A549 (cell line): Measurements from ENCODE around the gene AFAP1. TPM values are rescaled to one million over a fixed set of nuclear protein-coding genes. Genes with fewer than 3 reads are reported as not detected.

ENCODE experiments used
- ATAC-seq, 2 experiments: fragments of 200-7000 bp in 1 of 2; fragments of >200 bp in 1 of 2; cut with Nextera tagmentation in 1 of 2; cut with Tn5 transposase in 1 of 2; 3 replicates each; pipeline versions ENCODE4 v1.8.0 to v1.9.1; 2018 to 2020; ENCODE audit warnings: mild to moderate bottlenecking in 1 of 2, moderate library complexity in 1 of 2
- CTCF ChIA-PET: fragments of 300-600 bp; sonication (Branson Sonifier 250); formaldehyde crosslinking; extraction: SDS; loops from one replicate; lab custom pipeline; 2021; ENCODE audit warnings: antibody characterized with exemption, inconsistent platforms; lab: Yijun Ruan, JAX
- POLR2A ChIA-PET: fragments of 350-600 bp; formaldehyde crosslinking; extraction: SDS; loops from one replicate; lab custom pipeline; 2021; ENCODE audit warnings: antibody characterized with exemption, inconsistent platforms; lab: Yijun Ruan, JAX
- DNase-seq, 2 experiments: peaks; one replicate each; pipeline versions ENCODE4 v3.0.0 to v3.0.0-alpha.2; 2011 to 2016; ENCODE audit warnings: low read depth in 1 of 2, low spot score in 1 of 2
- FAIRE-seq: peaks from 2 replicates; lab custom pipeline; 2011; peaks lifted over from hg19 to GRCh38; lab: Jason Lieb, UNC
- H3K27ac ChIP-seq, 2 experiments: fragments of >200 bp; sonication (Bioruptor Twin); formaldehyde crosslinking; 3 replicates each; pipeline ENCODE4 v1.5.1; 2016 to 2017
- H3K4me1 ChIP-seq: fragments of >200 bp; sonication (Bioruptor Twin); formaldehyde crosslinking; 3 replicates; pipeline ENCODE4 v1.6.1; 2016
- H3K4me2 ChIP-seq: fragments of >200 bp; sonication (Bioruptor Twin); formaldehyde crosslinking; 3 replicates; pipeline ENCODE4 v1.6.1; 2016
- H3K4me3 ChIP-seq: fragments of >200 bp; sonication (Bioruptor Twin); formaldehyde crosslinking; 3 replicates; pipeline ENCODE4 v1.5.1; 2016
- H3K9me3 ChIP-seq: fragments of >200 bp; sonication (Bioruptor Twin); formaldehyde crosslinking; 3 replicates; pipeline ENCODE4 v1.6.1; 2016
- BCL3 ChIP-seq: fragments of >200 bp; sonication (Bioruptor Twin); formaldehyde crosslinking; IDR thresholded peaks from 3 replicates; pipeline ENCODE4 v1.6.1; 2016
- BHLHE40 ChIP-seq: IDR thresholded peaks from 2 replicates; pipeline ENCODE4 v1.6.1; 2012; ENCODE audit warnings: low read depth, low read length, inconsistent platforms
- CBX2 ChIP-seq: fragments of 200-600 bp; sonication (generic); IDR thresholded peaks from 2 replicates; pipeline ENCODE4 v1.6.1; 2016; ENCODE audit warnings: low read depth, mild to moderate bottlenecking, borderline replicate concordance
- CTCF ChIP-seq: fragments of >200 bp; sonication (Bioruptor Twin); formaldehyde crosslinking; IDR thresholded peaks from 3 replicates; pipeline ENCODE4 v1.5.1; 2016
- E2F6 ChIP-seq: IDR thresholded peaks from 2 replicates; pipeline ENCODE4 v1.6.1; 2012; ENCODE audit warnings: low read depth, borderline replicate concordance
- FOSB ChIP-seq: fragments of 250-450 bp; sonication (Bioruptor Pico); IDR thresholded peaks from 2 replicates; pipeline ENCODE4 v1.5.0; 2020; ENCODE audit warnings: mild to moderate bottlenecking, moderate library complexity
- GATA3 ChIP-seq: IDR thresholded peaks from 2 replicates; pipeline ENCODE4 v1.6.1; 2012; ENCODE audit warnings: borderline replicate concordance
- JUN ChIP-seq, 2 experiments: fragments of >200 bp; sonication (Bioruptor Twin); formaldehyde crosslinking; IDR thresholded peaks; 2 replicates in 1 of 2; 3 replicates in 1 of 2; pipeline ENCODE4 v1.6.1; 2016 to 2017
- MYC ChIP-seq: IDR thresholded peaks from 2 replicates; pipeline ENCODE4 v1.6.1; 2012; ENCODE audit warnings: mild to moderate bottlenecking, inconsistent platforms, low read length, improper control_type of control experiment, borderline replicate concordance
- NFE2L2 ChIP-seq: fragments of 150-350 bp; conservative IDR thresholded peaks from 2 replicates; pipeline ENCODE4 v1.6.1; 2014; ENCODE audit warnings: low read length
- NPAS2 ChIP-seq: fragments of 250-450 bp; sonication (Bioruptor Pico); IDR thresholded peaks from 2 replicates; pipeline ENCODE4 v1.8.0; 2022; ENCODE audit warnings: mild to moderate bottlenecking, moderate library complexity, borderline replicate concordance
- RCOR1 ChIP-seq: fragments of 150-350 bp; IDR thresholded peaks from 2 replicates; pipeline ENCODE4 v1.6.1; 2014; ENCODE audit warnings: antibody characterized with exemption, low read length, low read depth
- SMC3 ChIP-seq: fragments of >200 bp; sonication (Bioruptor Twin); formaldehyde crosslinking; IDR thresholded peaks from 3 replicates; pipeline ENCODE4 v1.6.1; 2018; ENCODE audit warnings: inconsistent platforms
- USF2 ChIP-seq: fragments of 450-650 bp; IDR thresholded peaks from 2 replicates; pipeline ENCODE4 v1.6.1; 2014; ENCODE audit warnings: antibody characterized with exemption
- ZFP36 ChIP-seq: fragments of 450-650 bp; IDR thresholded peaks from 2 replicates; pipeline ENCODE4 v1.6.1; 2014; ENCODE audit warnings: borderline replicate concordance; ENCODE audit not compliant: partially characterized antibody
- WGBS: methylation state at CpG from one replicate; pipeline ENCODE4 v1.1.6; 2017; ENCODE audit errors: missing lambda C conversion rate; 5-methylcytosine and 5-hydroxymethylcytosine counted together
- polyA plus RNA-seq, 4 experiments: library from polyadenylated mRNA; depleted of rRNA in 3 of 4; stranded (reverse); fragments of >200 nt; fragmentation: RNase III in 1 of 4; extraction: RNeasy Plus Mini Kit Qiagen cat#74134 plus additional on column Dnase treatment in 1 of 4; gene quantifications; 2 replicates in 3 of 4; 3 replicates in 1 of 4; pipeline ENCODE4 v1.2.3, GENCODE V29; 2011 to 2017

The AFAP1 gene
- polyA plus RNA-seq, 2 of the 4 experiments (the other 2 are of a cell fraction): 25.4 to 29.6 TPM

- DNase-seq (no peak), ATAC-seq (no peak), FAIRE-seq (no peak)
- Histone ChIP-seq H3K4me3 (no peak overlapping the region), H3K4me1 (no peaks in the 10 kb centered on the region), H3K27ac (no peak overlapping the region), H3K4me2 (no peak overlapping the region), H3K9me3 (no peaks in the 10 kb centered on the region)
- 50% methylated on average over 6 of the region's 6 CpGs for WGBS
- ChIA-PET POLR2A (no interaction called here), CTCF (interaction anchor here (1.8 kb wide), 1 partner anchor 522 kb away, joined by 5 read pairs; no protein-coding TSS in a partner anchor)
- TF ChIP-seq USF2 (no peak), CBX2 (no peak), SMC3 (no peak), BCL3 (no peak), MYC (no peak), FOSB (CRISPR knock-in tag) (no peak), NFE2L2 (no peak), CTCF (no peak), RCOR1 (no peak), E2F6 (no peak), BHLHE40 (no peak)
Measured at GRCh38 chr4:7716010-7716721, 223.5 kb downstream of the AFAP1 start.

- TF ChIP-seq NPAS2: no peak
- peak; percentile 58 for TF ChIP-seq ZFP36
- Histone ChIP-seq H3K9me3 (no peaks in the 10 kb centered on the region), H3K4me2 (no peak overlapping the region), H3K4me1 (no peaks in the 10 kb centered on the region), H3K4me3 (no peak overlapping the region), H3K27ac (no peak overlapping the region)
- WGBS: 54% methylated on average over 11 of the region's 11 CpGs
- ATAC-seq (no peak), FAIRE-seq (no peak), DNase-seq (no peak)
- ChIA-PET CTCF (interaction anchor here (1.8 kb wide), 1 partner anchor 521 kb away, joined by 5 read pairs; no protein-coding TSS in a partner anchor), POLR2A (no interaction called here)
Measured at GRCh38 chr4:7715271-7716009, 224.2 kb downstream of the AFAP1 start.

- WGBS: 78% methylated on average over 1 of the region's 1 CpG
Measured at GRCh38 chr4:7714738-7715137, 224.9 kb downstream of the AFAP1 start.

More at GRCh38 chr4:7714738-7715137, 224.9 kb downstream of the AFAP1 start:
- DNase-seq: no peak
- ATAC-seq: no peak
- Histone ChIP-seq H3K27ac (no peak overlapping the region), H3K4me3 (no peak overlapping the region), H3K4me2 (no peak overlapping the region), H3K9me3 (no peaks in the 10 kb centered on the region), H3K4me1 (no peaks in the 10 kb centered on the region)
- ChIA-PET POLR2A (no interaction called here), CTCF (interaction anchor here (1.0 to 1.8 kb wide), 3 partner anchors 520 to 563 kb away, joined by 3 to 5 read pairs (median 3); no protein-coding TSS in a partner anchor)
- no peak for FAIRE-seq
- TF ChIP-seq JUN (IDR thresholded peaks at IDR 0.05) (no peak), GATA3 (no peak), ZFP36 (peak; percentile 53)
